HCT116 (cell line): ENCODE data around the gene GUCA2B.

Experiments used
- CBX3 ChIP-seq: IDR thresholded peaks from 2 replicates; pipeline ENCODE4 v1.6.1; 2012; ENCODE audit warnings: low read depth
- EZH2 ChIP-seq: fragments of 200-600 bp; sonication (generic); IDR thresholded peaks from 2 replicates; pipeline ENCODE4 v1.6.1; 2017; ENCODE audit warnings: antibody characterized with exemption, mixed run types
- EZH2phosphoT487 ChIP-seq: fragments of 200-600 bp; IDR thresholded peaks from 2 replicates; pipeline ENCODE4 v1.6.1; 2018; ENCODE audit warnings: antibody characterized with exemption, borderline replicate concordance
- POLR2AphosphoS5 ChIP-seq: IDR thresholded peaks from 2 replicates; pipeline ENCODE4 v1.6.1; 2011; ENCODE audit warnings: mild to moderate bottlenecking, low read depth, low read length, moderate library complexity
- SIN3A ChIP-seq: IDR thresholded peaks from 2 replicates; pipeline ENCODE4 v1.6.1; 2012; ENCODE audit warnings: low read depth
- YY1 ChIP-seq: IDR thresholded peaks from 2 replicates; pipeline ENCODE4 v1.6.1; 2011; ENCODE audit warnings: low read length, low read depth, moderate library complexity, mild to moderate bottlenecking; ENCODE audit not compliant: insufficient replicate concordance; ENCODE audit errors: extremely low read depth
- TF ChIP-seq, protein P1 (sequence below), 3 experiments: fragments of 200-600 bp in 1 of 3; sonication (generic) in 1 of 3; IDR thresholded peaks in 2 of 3; conservative IDR thresholded peaks in 1 of 3; 2 replicates each; pipeline ENCODE4 v1.5.1; 2012 to 2017; ENCODE audit warnings: low read depth in 2 of 3, low read length in 2 of 3, antibody characterized with exemption in 1 of 3, borderline replicate concordance in 1 of 3, control low read depth in 1 of 3, mild to moderate bottlenecking in 1 of 3, mixed read lengths in 1 of 3, mixed run types in 1 of 3, moderate library complexity in 1 of 3; ENCODE audit not compliant: insufficient read depth in 1 of 3
- TF ChIP-seq, protein P2 (sequence below): IDR thresholded peaks from 2 replicates; pipeline ENCODE4 v1.6.1; 2011; ENCODE audit warnings: mild to moderate bottlenecking, low read length, moderate library complexity; ENCODE audit not compliant: insufficient replicate concordance; ENCODE audit errors: extremely low read depth

GRCh38 chr1:42139444-42139843 lies 13.8 kb upstream of the GUCA2B start:
- TF ChIP-seq, protein P1, sequence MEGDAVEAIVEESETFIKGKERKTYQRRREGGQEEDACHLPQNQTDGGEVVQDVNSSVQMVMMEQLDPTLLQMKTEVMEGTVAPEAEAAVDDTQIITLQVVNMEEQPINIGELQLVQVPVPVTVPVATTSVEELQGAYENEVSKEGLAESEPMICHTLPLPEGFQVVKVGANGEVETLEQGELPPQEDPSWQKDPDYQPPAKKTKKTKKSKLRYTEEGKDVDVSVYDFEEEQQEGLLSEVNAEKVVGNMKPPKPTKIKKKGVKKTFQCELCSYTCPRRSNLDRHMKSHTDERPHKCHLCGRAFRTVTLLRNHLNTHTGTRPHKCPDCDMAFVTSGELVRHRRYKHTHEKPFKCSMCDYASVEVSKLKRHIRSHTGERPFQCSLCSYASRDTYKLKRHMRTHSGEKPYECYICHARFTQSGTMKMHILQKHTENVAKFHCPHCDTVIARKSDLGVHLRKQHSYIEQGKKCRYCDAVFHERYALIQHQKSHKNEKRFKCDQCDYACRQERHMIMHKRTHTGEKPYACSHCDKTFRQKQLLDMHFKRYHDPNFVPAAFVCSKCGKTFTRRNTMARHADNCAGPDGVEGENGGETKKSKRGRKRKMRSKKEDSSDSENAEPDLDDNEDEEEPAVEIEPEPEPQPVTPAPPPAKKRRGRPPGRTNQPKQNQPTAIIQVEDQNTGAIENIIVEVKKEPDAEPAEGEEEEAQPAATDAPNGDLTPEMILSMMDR (IDR thresholded peaks at IDR 0.05 in 2 of 3, conservative IDR thresholded peaks at IDR 0.05 in 1 of 3; ENCODE audit: borderline replicate concordance in 1 of 3, insufficient read depth in 1 of 3, low read depth in 2 of 3, low read length in 2 of 3) = no peak
- TF ChIP-seq EZH2 = no peak
- TF ChIP-seq POLR2AphosphoS5 = no peak
- TF ChIP-seq SIN3A = no peak
- TF ChIP-seq, protein P2, sequence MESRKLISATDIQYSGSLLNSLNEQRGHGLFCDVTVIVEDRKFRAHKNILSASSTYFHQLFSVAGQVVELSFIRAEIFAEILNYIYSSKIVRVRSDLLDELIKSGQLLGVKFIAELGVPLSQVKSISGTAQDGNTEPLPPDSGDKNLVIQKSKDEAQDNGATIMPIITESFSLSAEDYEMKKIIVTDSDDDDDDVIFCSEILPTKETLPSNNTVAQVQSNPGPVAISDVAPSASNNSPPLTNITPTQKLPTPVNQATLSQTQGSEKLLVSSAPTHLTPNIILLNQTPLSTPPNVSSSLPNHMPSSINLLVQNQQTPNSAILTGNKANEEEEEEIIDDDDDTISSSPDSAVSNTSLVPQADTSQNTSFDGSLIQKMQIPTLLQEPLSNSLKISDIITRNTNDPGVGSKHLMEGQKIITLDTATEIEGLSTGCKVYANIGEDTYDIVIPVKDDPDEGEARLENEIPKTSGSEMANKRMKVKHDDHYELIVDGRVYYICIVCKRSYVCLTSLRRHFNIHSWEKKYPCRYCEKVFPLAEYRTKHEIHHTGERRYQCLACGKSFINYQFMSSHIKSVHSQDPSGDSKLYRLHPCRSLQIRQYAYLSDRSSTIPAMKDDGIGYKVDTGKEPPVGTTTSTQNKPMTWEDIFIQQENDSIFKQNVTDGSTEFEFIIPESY = no peak
- TF ChIP-seq EZH2phosphoT487 = no peak
- no peak for TF ChIP-seq CBX3
- no peak for TF ChIP-seq YY1
